ENCODE data around the gene TBCCD1. TPM values are rescaled to one million over a fixed set of nuclear protein-coding genes. Genes with fewer than 3 reads are reported as not detected.
"Not testable (repeated sequence)": the region's sequence is repeated elsewhere in the genome, so short reads cannot be mapped to it uniquely, and the experiment has no call there.

Gene TBCCD1
- total RNA-seq, 2 experiments from 2014 or later, result 11.9 to 13.5 TPM

DNA sequence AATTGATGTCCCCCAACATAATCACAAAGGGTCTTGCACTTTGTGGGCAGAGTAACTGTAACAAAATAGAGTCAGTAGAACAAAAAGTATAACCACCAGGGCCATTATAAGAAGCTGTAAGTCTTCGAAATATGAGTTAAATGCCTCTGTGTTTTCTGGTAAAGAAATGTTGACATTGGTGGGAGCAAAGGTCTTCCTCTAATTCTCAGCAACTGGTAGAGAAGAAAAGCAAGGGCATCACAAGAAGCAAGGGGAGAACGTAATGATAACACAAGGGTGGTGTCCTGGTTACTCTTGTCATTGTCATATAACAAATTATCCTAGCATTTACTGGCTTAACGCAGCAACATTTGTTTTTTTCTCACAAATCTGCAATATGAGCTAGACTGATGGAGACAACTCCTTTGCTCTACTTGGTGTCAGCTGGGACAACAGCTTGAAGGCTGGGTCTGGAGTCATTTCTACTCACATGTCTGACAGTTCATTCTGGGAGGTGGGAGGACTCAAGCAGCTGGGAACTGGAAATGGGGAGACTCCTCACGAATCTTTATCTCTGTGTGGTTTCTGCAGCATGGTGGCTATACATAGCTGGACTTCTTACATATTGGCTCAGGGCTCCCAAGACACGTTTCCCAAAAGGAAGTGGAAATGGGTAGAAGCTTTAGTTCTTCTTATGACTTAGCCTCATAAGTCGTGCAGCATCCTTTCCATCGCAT is 23.6 kb upstream of the TBCCD1 start:
- Mint-ChIP-seq H3K4me1 (peaks cover 24% of the 10 kb centered on the region), H3K27ac (no peak overlapping the region), H3K36me3 (ENCODE audit: low read depth) (peaks cover 6% of the 10 kb centered on the region), H3K4me3 (no peak overlapping the region), H3K27me3 (peaks cover 2% of the 10 kb centered on the region), H3K9me3 (no peaks in the 10 kb centered on the region)
- CTCF ChIA-PET, result interaction anchor here (0.9 to 5.3 kb wide), 3 partner anchors 19 to 258 kb away, joined by 3 to 38 read pairs (median 3); no protein-coding TSS in a partner anchor
- POLR2A ChIA-PET, result interaction anchor here (0.6 to 2.7 kb wide), 5 partner anchors 21 to 193 kb away, joined by 3 to 9 read pairs (median 3); partner anchors contain the start of genes DNAJB11 and TBCCD1
- DNase-seq, result no peak

DNA sequence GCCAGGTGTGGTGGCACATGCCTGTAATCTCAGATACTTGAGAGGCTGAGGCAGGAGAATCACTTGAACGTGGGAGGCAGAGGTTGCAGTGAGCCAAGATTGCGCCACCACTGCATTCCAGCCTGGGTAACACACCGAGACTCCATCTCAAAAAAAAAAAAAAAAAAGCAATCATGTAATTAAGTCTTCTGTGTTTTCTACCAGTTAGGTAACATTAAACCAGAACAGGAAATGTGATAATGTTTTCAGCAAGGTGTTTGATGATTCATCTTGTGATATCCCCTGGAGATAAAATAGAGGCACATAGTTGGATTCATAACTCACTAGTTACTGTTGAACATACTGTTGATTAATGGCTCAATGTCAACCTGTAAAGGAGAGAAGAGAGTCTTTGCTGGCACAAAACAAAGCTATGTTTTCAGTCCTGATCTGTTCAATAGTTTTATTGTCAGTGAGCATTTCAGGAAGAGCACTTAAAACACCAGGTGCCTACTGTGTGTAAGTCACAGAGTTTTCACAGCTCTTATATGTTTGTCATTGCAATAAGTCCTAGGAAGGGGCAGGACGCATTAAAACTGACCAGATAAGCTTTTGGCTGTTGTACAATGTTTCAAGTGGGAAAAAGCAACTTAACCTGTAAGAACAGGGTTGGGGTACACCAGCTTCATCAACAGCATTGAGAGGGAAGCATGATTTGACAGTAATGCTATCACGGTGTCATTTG is 22.9 kb upstream of the TBCCD1 start:
- H3K27me3 Mint-ChIP-seq, result peaks cover 2% of the 10 kb centered on the region
- H3K4me1 Mint-ChIP-seq, result peaks cover 24% of the 10 kb centered on the region
- ChIA-PET POLR2A (interaction anchor here (0.6 to 2.7 kb wide), 4 partner anchors 20 to 194 kb away, joined by 3 to 9 read pairs (median 6); partner anchors contain the start of genes DNAJB11, EIF4A2 and TBCCD1), CTCF (interaction anchor here (0.9 to 5.3 kb wide), 3 partner anchors 20 to 259 kb away, joined by 3 to 38 read pairs (median 3); no protein-coding TSS in a partner anchor)
- no peak overlapping the region for H3K27ac Mint-ChIP-seq
- H3K9me3 Mint-ChIP-seq, result no peaks in the 10 kb centered on the region
- peaks cover 13% of the 10 kb centered on the region for H3K36me3 Mint-ChIP-seq (ENCODE audit: low read depth)
- no peak overlapping the region for H3K4me3 Mint-ChIP-seq
- DNase-seq, result no peak

GRCh38 chr3:186589121-186589520 is 22.0 kb upstream of the TBCCD1 start:
- no peak overlapping the region for H3K27ac Mint-ChIP-seq
- POLR2A ChIA-PET, result interaction anchor here (1.5 to 2.7 kb wide), 3 partner anchors 19 to 195 kb away, joined by 5 to 9 read pairs (median 6); partner anchors contain the start of genes DNAJB11, EIF4A2 and TBCCD1

GRCh38 chr3:186588632-186589031 is 21.5 kb upstream of the TBCCD1 start:
- Mint-ChIP-seq H3K4me3 (no peak overlapping the region), H3K9me3 (no peaks in the 10 kb centered on the region), H3K27me3 (peaks cover 2% of the 10 kb centered on the region), H3K36me3 (ENCODE audit: low read depth) (peaks cover 25% of the 10 kb centered on the region), H3K27ac (no peak overlapping the region), H3K4me1 (peaks cover 24% of the 10 kb centered on the region)
- ChIA-PET CTCF (interaction anchor here (5.3 to 8.3 kb wide), 2 partner anchors 27 kb away, joined by 38 to 53 read pairs; no protein-coding TSS in a partner anchor), POLR2A (interaction anchor here (1.5 to 2.7 kb wide), 3 partner anchors 18 to 195 kb away, joined by 5 to 9 read pairs (median 6); partner anchors contain the start of genes DNAJB11, EIF4A2 and TBCCD1)
- no peak for DNase-seq

More at GRCh38 chr3:186589121-186589520, 22.0 kb upstream of the TBCCD1 start:
- H3K4me1 Mint-ChIP-seq, result peaks cover 24% of the 10 kb centered on the region
- H3K9me3 Mint-ChIP-seq, result no peaks in the 10 kb centered on the region
- no peak for DNase-seq
- CTCF ChIA-PET, result interaction anchor here (5.3 kb wide), 1 partner anchor 27 kb away, joined by 38 read pairs; no protein-coding TSS in a partner anchor
- no peak overlapping the region for H3K4me3 Mint-ChIP-seq
- H3K27me3 Mint-ChIP-seq, result peaks cover 2% of the 10 kb centered on the region
- peaks cover 22% of the 10 kb centered on the region for H3K36me3 Mint-ChIP-seq (ENCODE audit: low read depth)

GRCh38 chr3:186587183-186587582 is 20.0 kb upstream of the TBCCD1 start:
- Mint-ChIP-seq H3K9me3 (no peaks in the 10 kb centered on the region), H3K4me3 (no peak overlapping the region), H3K36me3 (ENCODE audit: low read depth) (peaks cover 38% of the 10 kb centered on the region), H3K4me1 (peaks cover 28% of the 10 kb centered on the region), H3K27me3 (peaks cover 2% of the 10 kb centered on the region), H3K27ac (no peak overlapping the region)
- DNase-seq, result no peak
- CTCF ChIA-PET, result interaction anchor here (1.2 to 8.3 kb wide), 3 partner anchors 26 to 644 kb away, joined by 3 to 53 read pairs (median 3); partner anchors contain the start of gene AHSG
- POLR2A ChIA-PET, result interaction anchor here (0.6 to 2.3 kb wide), 4 partner anchors 8 to 197 kb away, joined by 3 to 6 read pairs (median 4); partner anchors contain the start of genes DNAJB11 and TBCCD1

DNA sequence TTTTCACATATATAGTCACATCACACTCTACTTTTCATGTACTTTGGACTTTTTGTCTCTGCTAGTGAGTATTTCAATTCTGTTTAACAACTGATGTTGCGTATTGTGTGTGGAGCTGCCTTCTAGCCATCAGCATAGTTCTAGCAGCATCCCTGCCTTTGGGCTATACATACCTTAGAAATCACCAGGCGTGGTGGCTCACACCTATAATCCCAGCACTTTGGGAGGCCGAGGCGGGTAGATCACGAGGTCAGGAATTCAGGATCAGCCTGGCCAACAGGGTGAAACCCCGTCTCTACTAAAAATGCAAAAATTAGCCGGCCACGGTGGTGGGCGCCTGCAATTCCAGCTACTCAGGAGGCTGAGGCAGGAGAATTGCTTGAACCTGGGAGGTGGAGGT is 19.1 kb upstream of the TBCCD1 start:
- DNase-seq, H3K27ac Mint-ChIP-seq, H3K9me3 Mint-ChIP-seq, H3K4me3 Mint-ChIP-seq, H3K27me3 Mint-ChIP-seq: not testable (repeated sequence)
- ChIA-PET POLR2A (interaction anchor here (1.3 to 4.6 kb wide), 2 partner anchors 15 to 198 kb away, joined by 4 to 27 read pairs; partner anchors contain the start of gene DNAJB11), CTCF (interaction anchor here (1.4 to 8.3 kb wide), 2 partner anchors 30 to 643 kb away, joined by 3 to 53 read pairs; no protein-coding TSS in a partner anchor)
- Mint-ChIP-seq H3K36me3 (ENCODE audit: low read depth) (peaks cover 47% of the 10 kb centered on the region), H3K4me1 (peaks cover 28% of the 10 kb centered on the region)

GRCh38 chr3:186583831-186584230 is 16.7 kb upstream of the TBCCD1 start:
- Mint-ChIP-seq H3K9me3 (no peaks in the 10 kb centered on the region), H3K36me3 (ENCODE audit: low read depth) (peaks cover 60% of the 10 kb centered on the region), H3K4me1 (peaks cover 11% of the 10 kb centered on the region), H3K27ac (no peak overlapping the region), H3K27me3 (no peaks in the 10 kb centered on the region), H3K4me3 (no peak overlapping the region)
- ChIA-PET CTCF (interaction anchor here (0.9 to 8.3 kb wide), 4 partner anchors 28 to 529 kb away, joined by 3 to 53 read pairs (median 4); no protein-coding TSS in a partner anchor), POLR2A (interaction anchor here (1.0 to 4.6 kb wide), 4 partner anchors 12 to 199 kb away, joined by 3 to 27 read pairs (median 3); partner anchors contain the start of gene DNAJB11)
- DNase-seq, result no peak

DNA sequence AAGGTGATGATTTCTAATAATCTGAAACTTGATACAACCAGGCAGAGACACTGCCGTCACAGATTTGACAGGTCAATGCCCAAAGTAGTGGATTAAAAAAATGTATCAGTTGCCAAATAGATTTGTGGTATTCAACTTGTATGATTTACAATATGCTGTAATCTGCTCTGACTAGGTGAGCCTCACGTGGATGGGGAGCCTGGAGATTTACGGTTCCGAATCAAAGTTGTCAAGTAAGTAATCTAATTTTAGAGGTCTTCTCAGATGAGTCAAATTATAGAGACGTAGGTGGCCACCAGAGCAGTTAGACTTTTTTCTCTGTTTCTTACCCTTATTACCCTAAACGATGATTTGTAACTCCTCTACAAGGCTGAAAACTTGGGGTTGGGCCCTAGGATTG is 15.4 kb upstream of the TBCCD1 start:
- Mint-ChIP-seq H3K27ac (no peak overlapping the region), H3K4me3 (no peak overlapping the region), H3K36me3 (ENCODE audit: low read depth) (peaks cover 70% of the 10 kb centered on the region), H3K4me1 (peaks cover 6% of the 10 kb centered on the region), H3K9me3 (no peaks in the 10 kb centered on the region), H3K27me3 (no peaks in the 10 kb centered on the region)
- no peak for DNase-seq
- ChIA-PET POLR2A (interaction anchor here (1.2 to 4.6 kb wide), 2 partner anchors 11 to 15 kb away, joined by 3 to 27 read pairs; partner anchors contain the start of gene DNAJB11), CTCF (interaction anchor here (8.3 kb wide), 1 partner anchor 33 kb away, joined by 53 read pairs; no protein-coding TSS in a partner anchor)

DNA sequence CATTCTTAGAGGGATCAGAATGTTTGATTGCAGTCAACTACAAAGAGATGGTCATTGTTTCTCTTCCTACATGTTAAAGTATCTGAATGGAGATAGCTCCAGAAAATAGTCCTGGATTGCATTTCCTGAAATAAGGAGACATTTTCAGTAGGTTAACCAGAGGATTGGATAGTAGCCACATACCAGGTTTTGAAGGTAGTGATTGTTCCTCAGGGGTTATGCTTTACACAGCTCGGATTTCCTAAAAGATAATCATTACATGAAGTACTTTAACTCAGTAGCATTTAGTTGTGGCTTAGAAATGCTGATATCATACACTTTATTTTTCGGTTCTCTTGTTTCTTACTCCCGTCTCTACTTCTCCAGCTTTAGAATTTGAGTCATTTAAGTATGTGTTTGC is 13.6 kb upstream of the TBCCD1 start:
- H3K36me3 Mint-ChIP-seq (ENCODE audit: low read depth), result peaks cover 77% of the 10 kb centered on the region

DNA sequence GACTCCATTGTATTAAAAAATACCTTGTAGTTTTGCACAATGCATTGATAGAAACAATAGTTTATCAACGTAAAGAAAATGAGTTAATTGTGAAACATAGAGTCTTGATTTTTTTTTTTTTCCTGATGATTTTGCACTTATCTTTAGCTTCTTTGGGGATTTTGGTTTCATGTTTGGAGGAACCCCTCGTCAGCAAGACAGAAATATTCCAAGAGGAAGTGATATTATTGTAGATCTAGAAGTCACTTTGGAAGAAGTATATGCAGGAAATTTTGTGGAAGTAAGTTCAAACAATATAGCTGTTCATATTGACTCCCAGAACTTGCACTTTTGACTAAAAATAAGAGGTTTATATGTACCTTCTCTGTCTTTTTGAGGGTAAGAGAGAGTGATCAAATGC is 10.4 kb upstream of the TBCCD1 start:
- no peaks in the 10 kb centered on the region for H3K27me3 Mint-ChIP-seq
- no peak overlapping the region for H3K27ac Mint-ChIP-seq
- CTCF ChIA-PET, result interaction anchor here (2.1 to 2.5 kb wide), 2 partner anchors 37 to 39 kb away, joined by 7 to 8 read pairs; no protein-coding TSS in a partner anchor
- POLR2A ChIA-PET, result interaction anchor here (1.0 to 1.2 kb wide), 2 partner anchors 206 kb away, joined by 3 read pairs; partner anchors contain the start of gene EIF4A2
- DNase-seq, result no peak
- no peak overlapping the region for H3K4me3 Mint-ChIP-seq
- H3K4me1 Mint-ChIP-seq, result peaks cover 20% of the 10 kb centered on the region
- H3K9me3 Mint-ChIP-seq, result no peaks in the 10 kb centered on the region
- H3K36me3 Mint-ChIP-seq (ENCODE audit: low read depth), result peaks cover 75% of the 10 kb centered on the region

More for the DNA sequence above, 13.6 kb upstream of the TBCCD1 start:
- H3K27me3 Mint-ChIP-seq, result no peaks in the 10 kb centered on the region
- no peak overlapping the region for H3K4me3 Mint-ChIP-seq
- POLR2A ChIA-PET, result interaction anchor here (1.4 kb wide), 1 partner anchor 10 kb away, joined by 9 read pairs; the partner anchor contains the start of gene DNAJB11
- CTCF ChIA-PET, result interaction anchor here (8.3 kb wide), 1 partner anchor 35 kb away, joined by 53 read pairs; no protein-coding TSS in a partner anchor
- no peak overlapping the region for H3K27ac Mint-ChIP-seq
- no peaks in the 10 kb centered on the region for H3K9me3 Mint-ChIP-seq
- H3K4me1 Mint-ChIP-seq, result peaks cover 6% of the 10 kb centered on the region
- no peak for DNase-seq

GRCh38 chr3:186571644-186572013 is 4.5 kb upstream of the TBCCD1 start:
- Mint-ChIP-seq H3K36me3 (ENCODE audit: low read depth) (peaks cover 43% of the 10 kb centered on the region), H3K4me3 (peak overlapping the region; percentile 96), H3K27ac (peak overlapping the region; percentile 92), H3K9me3 (no peaks in the 10 kb centered on the region), H3K27me3 (no peaks in the 10 kb centered on the region), H3K4me1 (peaks cover 58% of the 10 kb centered on the region)
- ChIA-PET POLR2A (interaction anchor here (0.7 to 7.8 kb wide), 7 partner anchors 9 to 635 kb away, joined by 3 to 121 read pairs (median 27); partner anchors contain the start of genes EIF4A2 and TRA2B), CTCF (interaction anchor here (1.6 to 4.4 kb wide), 3 partner anchors 11 to 628 kb away, joined by 5 to 25 read pairs (median 7); no protein-coding TSS in a partner anchor)
- DNase-seq, result no peak

Measured in activated CD4-positive, alpha-beta memory T cell treated with anti-CD3 and anti-CD28 coated beads, Interleukin-2, amount 10 ng/mL, durations not matched to agents 7 days and 5 days (primary cell).